Uterus (tissue), 4 donors: ENCODE data around the gene ITPA. TPM values are rescaled to one million over a fixed set of nuclear protein-coding genes. Genes with fewer than 3 reads are reported as not detected.

ENCODE experiments used
- DNase-seq, 2 donors: peaks; one replicate each; pipeline ENCODE4 v3.0.0-alpha.2; 2019 to 2020
- H3K27ac ChIP-seq, 2 donors: fragments of 200-600 bp; sonication (generic); 1 replicate in 1 of 2; 2 replicates in 1 of 2; pipeline ENCODE4 v1.5.1; 2016 to 2018
- H3K27me3 ChIP-seq, 2 donors: fragments of 200-600 bp; sonication (generic); one replicate each; pipeline ENCODE4 v1.5.1; 2018 to 2019; ENCODE audit warnings: control low read depth in 1 of 2
- H3K36me3 ChIP-seq, 2 donors: fragments of 200-600 bp; sonication (generic); one replicate each; pipeline ENCODE4 v1.5.1; 2019; ENCODE audit warnings: control low read depth in 1 of 2
- H3K4me1 ChIP-seq, 2 donors: fragments of 200-600 bp; sonication (generic); one replicate each; pipeline ENCODE4 v1.5.1; 2018 to 2019; ENCODE audit warnings: control low read depth in 1 of 2
- H3K4me3 ChIP-seq, 2 donors: fragments of 200-600 bp; sonication (generic); 1 replicate in 1 of 2; 2 replicates in 1 of 2; pipeline ENCODE4 v1.5.1; 2018 to 2019; ENCODE audit warnings: mild to moderate bottlenecking in 1 of 2
- H3K9me3 ChIP-seq, 2 donors: fragments of 200-600 bp; sonication (generic); one replicate each; pipeline ENCODE4 v1.5.1; 2019; ENCODE audit warnings: control low read depth in 1 of 2
- CTCF ChIP-seq, 4 experiments: fragments of 200-600 bp in 2 of 4; fragments of 450-650 bp in 2 of 4; sonication (generic) in 2 of 4; IDR thresholded peaks; one replicate each; pipeline ENCODE4 v1.5.1; 2016 to 2019; ENCODE audit warnings: antibody characterized with exemption in 4 of 4, mild to moderate bottlenecking in 2 of 4, moderate library complexity in 1 of 4
- POLR2A ChIP-seq, 2 donors: fragments of 450-650 bp; IDR thresholded peaks; one replicate each; pipeline ENCODE4 v1.6.1; 2016; ENCODE audit warnings: antibody characterized with exemption in 2 of 2, mild to moderate bottlenecking in 1 of 2, moderate library complexity in 1 of 2
- intact Hi-C: fragments of 100-400 bp; cut with DNase I; formaldehyde crosslinking; loops from one replicate; pipeline ENCODE4 v1.15.1; 2023; ENCODE audit warnings: low total_unique reads
- total RNA-seq, 4 donors: library from RNA; depleted of rRNA in 3 of 4; stranded (reverse); fragments of >200 nt in 3 of 4; gene quantifications; one replicate each; pipeline versions ENCODE4 v1.1.0 to v1.2.4, GENCODE V29; 2014 to 2023
- donor health status: DM: yes; HTN: yes; CAD: no.

The ITPA gene
- total RNA-seq, 4 donors from 2014 or later = 6.9 to 25.0 (median 21.8) TPM

DNA sequence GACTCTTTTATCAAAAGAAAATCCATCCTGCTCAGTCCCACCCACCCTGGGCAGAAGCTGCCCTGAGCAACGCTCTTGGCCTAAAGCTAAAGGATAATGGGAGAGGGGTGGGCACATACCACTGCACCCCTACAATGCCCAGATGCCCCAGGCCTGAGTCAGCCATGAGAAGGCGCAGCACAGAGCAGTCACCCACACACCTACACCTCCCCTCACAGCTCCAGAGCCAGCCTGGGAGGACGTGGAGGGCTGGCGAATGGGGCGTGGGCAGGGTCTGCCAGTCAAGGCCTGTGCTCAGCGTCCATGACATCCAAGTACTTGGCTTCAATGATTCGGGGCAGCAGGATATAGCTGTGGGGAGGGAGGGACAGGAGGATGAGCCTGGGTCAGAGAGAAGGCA lies 18.2 kb downstream of the ITPA start:
- intact Hi-C loops = no loop called here
- no peaks in the 10 kb centered on the region for H3K9me3 ChIP-seq
- no peak overlapping the region for H3K4me3 ChIP-seq
- DNase-seq = no peak
- H3K27me3 ChIP-seq = no peaks in the 10 kb centered on the region
- TF ChIP-seq POLR2A (IDR thresholded peaks at IDR 0.05) = no peak
- no peak for TF ChIP-seq CTCF (IDR thresholded peaks at IDR 0.05)
- H3K4me1 ChIP-seq = no peaks in the 10 kb centered on the region
- no peaks in the 10 kb centered on the region for H3K36me3 ChIP-seq
- H3K27ac ChIP-seq = no peak overlapping the region

- no peaks in the 10 kb centered on the region for H3K9me3 ChIP-seq
- H3K36me3 ChIP-seq = no peaks in the 10 kb centered on the region
- no peak overlapping the region for H3K27ac ChIP-seq
- intact Hi-C loops = no loop called here
- TF ChIP-seq POLR2A (IDR thresholded peaks at IDR 0.05) = no peak
- TF ChIP-seq CTCF (IDR thresholded peaks at IDR 0.05) = no peak
- H3K4me3 ChIP-seq = no peak overlapping the region
- no peaks in the 10 kb centered on the region for H3K4me1 ChIP-seq
- no peak for DNase-seq
- no peaks in the 10 kb centered on the region for H3K27me3 ChIP-seq
Measured at GRCh38 chr20:3227936-3228749, 18.8 kb downstream of the ITPA start.

GRCh38 chr20:3228750-3229032 lies 19.4 kb downstream of the ITPA start:
- H3K36me3 ChIP-seq = no peaks in the 10 kb centered on the region
- intact Hi-C loops = no loop called here
- no peaks in the 10 kb centered on the region for H3K9me3 ChIP-seq
- H3K27ac ChIP-seq = no peak overlapping the region
- H3K4me3 ChIP-seq = no peak overlapping the region
- H3K27me3 ChIP-seq = no peaks in the 10 kb centered on the region
- TF ChIP-seq POLR2A (IDR thresholded peaks at IDR 0.05) (no peak), CTCF (IDR thresholded peaks at IDR 0.05) (no peak)
- no peak for DNase-seq
- no peaks in the 10 kb centered on the region for H3K4me1 ChIP-seq

- Histone ChIP-seq H3K36me3 (no peaks in the 10 kb centered on the region), H3K4me1 (no peaks in the 10 kb centered on the region), H3K4me3 (no peak overlapping the region), H3K9me3 (no peaks in the 10 kb centered on the region), H3K27ac (no peak overlapping the region), H3K27me3 (no peaks in the 10 kb centered on the region)
- TF ChIP-seq POLR2A (IDR thresholded peaks at IDR 0.05) (no peak), CTCF (IDR thresholded peaks at IDR 0.05) (no peak)
- intact Hi-C loops = no loop called here
- DNase-seq = no peak
Measured at GRCh38 chr20:3229158-3229557, 19.9 kb downstream of the ITPA start.

- Histone ChIP-seq H3K27ac (no peak overlapping the region), H3K4me1 (no peaks in the 10 kb centered on the region), H3K36me3 (no peaks in the 10 kb centered on the region), H3K9me3 (no peaks in the 10 kb centered on the region), H3K27me3 (no peaks in the 10 kb centered on the region), H3K4me3 (no peak overlapping the region)
- TF ChIP-seq CTCF (IDR thresholded peaks at IDR 0.05) = no peak
- TF ChIP-seq POLR2A (IDR thresholded peaks at IDR 0.05) = no peak
- intact Hi-C loops = no loop called here
- no peak for DNase-seq
Measured at GRCh38 chr20:3229798-3230197, 20.5 kb downstream of the ITPA start.
